Caco-2 (cell line): ENCODE results near the gene ARHGDIA. TPM values are rescaled to one million over a fixed set of nuclear protein-coding genes. Genes with fewer than 3 reads are reported as not detected.
A peak's percentile ranks its signal among the peaks of the same experiment; 100 is the strongest.

Source experiments
- BruUV-seq: library from RNA; stranded (reverse); fragments of 400-500 nt; replicated peaks from 2 replicates; lab custom pipeline; 2021; lab: Mats Ljungman, UMichigan
- CTCF ChIA-PET: fragments of 300-600 bp; sonication (Branson Sonifier 250); formaldehyde crosslinking; loops from one replicate; lab custom pipeline; 2022; ENCODE audit warnings: antibody characterized with exemption; lab: Charles Lee
- POLR2A ChIA-PET: fragments of 300-600 bp; sonication (Branson Sonifier 250); formaldehyde crosslinking; loops from one replicate; lab custom pipeline; 2022; ENCODE audit warnings: antibody characterized with exemption; lab: Charles Lee
- DNase-seq, 2 experiments: peaks; one replicate each; pipeline versions ENCODE4 v3.0.0 to v3.0.0-alpha.2; 2020 to 2022
- H3K27me3 ChIP-seq: replicated peaks from 2 replicates; pipeline ENCODE4 v1.6.0; 2011; ENCODE audit warnings: low read length; ENCODE audit not compliant: control insufficient read depth, insufficient read depth
- H3K36me3 ChIP-seq: 2 replicates; pipeline ENCODE4 v1.5.1; 2011; ENCODE audit warnings: low read length; ENCODE audit not compliant: control insufficient read depth, insufficient read depth
- H3K4me1 ChIP-seq: fragments of 250-450 bp; sonication (Bioruptor Pico); 2 replicates; pipeline ENCODE4 v1.5.1; 2020; ENCODE audit warnings: mild to moderate bottlenecking
- H3K4me3 ChIP-seq: 2 replicates; pipeline ENCODE4 v1.5.1; 2011; ENCODE audit warnings: low read depth, mild to moderate bottlenecking, control low read depth, low read length
- H3K9me3 ChIP-seq: fragments of 250-450 bp; sonication (Bioruptor Pico); 2 replicates; pipeline ENCODE4 v1.5.1; 2020; ENCODE audit warnings: mild to moderate bottlenecking, moderate library complexity
- H3K27ac Mint-ChIP-seq: one replicate; pipeline ENCODE4 v1.8.0; 2022; ENCODE audit warnings: mixed read lengths; ENCODE audit not compliant: unreplicated experiment
- H3K27me3 Mint-ChIP-seq: one replicate; pipeline ENCODE4 v1.8.0; 2022; ENCODE audit warnings: mixed read lengths; ENCODE audit not compliant: insufficient read depth, unreplicated experiment
- H3K36me3 Mint-ChIP-seq: one replicate; pipeline ENCODE4 v1.8.0; 2022; ENCODE audit warnings: mild to moderate bottlenecking, mixed read lengths; ENCODE audit not compliant: insufficient read depth, unreplicated experiment
- H3K4me1 Mint-ChIP-seq: one replicate; pipeline ENCODE4 v1.8.0; 2022; ENCODE audit warnings: low read depth, mixed read lengths; ENCODE audit not compliant: unreplicated experiment
- H3K4me3 Mint-ChIP-seq: one replicate; pipeline ENCODE4 v1.8.0; 2022; ENCODE audit warnings: mild to moderate bottlenecking, moderate library complexity, mixed read lengths; ENCODE audit not compliant: unreplicated experiment
- H3K9me3 Mint-ChIP-seq: one replicate; pipeline ENCODE4 v1.8.0; 2022; ENCODE audit warnings: mixed read lengths; ENCODE audit not compliant: unreplicated experiment
- intact Hi-C: fragments of 100-400 bp; cut with micrococcal nuclease; formaldehyde crosslinking; loops from one replicate; pipeline ENCODE4 v1.10.0; 2022; ENCODE audit not compliant: unreplicated experiment
- total RNA-seq: library from RNA; stranded (reverse); gene quantifications from 2 replicates; pipeline ENCODE4 v1.2.3, GENCODE V29; 2022
- TF ChIP-seq, protein P1 (sequence below), 2 experiments: fragments of 200-600 bp in 1 of 2; IDR thresholded peaks; 1 replicate in 1 of 2; 2 replicates in 1 of 2; pipeline versions ENCODE4 v1.5.1 to v1.8.0; 2011 to 2022; ENCODE audit warnings: antibody characterized with exemption in 1 of 2, control low read depth in 1 of 2, inconsistent platforms in 1 of 2, low read depth in 1 of 2, low read length in 1 of 2, mild to moderate bottlenecking in 1 of 2, moderate library complexity in 1 of 2; ENCODE audit not compliant: insufficient read depth in 1 of 2, severe bottlenecking in 1 of 2, unreplicated experiment in 1 of 2

ARHGDIA gene
- total RNA-seq, 1 experiment from 2014 or later: 253 TPM

DNA sequence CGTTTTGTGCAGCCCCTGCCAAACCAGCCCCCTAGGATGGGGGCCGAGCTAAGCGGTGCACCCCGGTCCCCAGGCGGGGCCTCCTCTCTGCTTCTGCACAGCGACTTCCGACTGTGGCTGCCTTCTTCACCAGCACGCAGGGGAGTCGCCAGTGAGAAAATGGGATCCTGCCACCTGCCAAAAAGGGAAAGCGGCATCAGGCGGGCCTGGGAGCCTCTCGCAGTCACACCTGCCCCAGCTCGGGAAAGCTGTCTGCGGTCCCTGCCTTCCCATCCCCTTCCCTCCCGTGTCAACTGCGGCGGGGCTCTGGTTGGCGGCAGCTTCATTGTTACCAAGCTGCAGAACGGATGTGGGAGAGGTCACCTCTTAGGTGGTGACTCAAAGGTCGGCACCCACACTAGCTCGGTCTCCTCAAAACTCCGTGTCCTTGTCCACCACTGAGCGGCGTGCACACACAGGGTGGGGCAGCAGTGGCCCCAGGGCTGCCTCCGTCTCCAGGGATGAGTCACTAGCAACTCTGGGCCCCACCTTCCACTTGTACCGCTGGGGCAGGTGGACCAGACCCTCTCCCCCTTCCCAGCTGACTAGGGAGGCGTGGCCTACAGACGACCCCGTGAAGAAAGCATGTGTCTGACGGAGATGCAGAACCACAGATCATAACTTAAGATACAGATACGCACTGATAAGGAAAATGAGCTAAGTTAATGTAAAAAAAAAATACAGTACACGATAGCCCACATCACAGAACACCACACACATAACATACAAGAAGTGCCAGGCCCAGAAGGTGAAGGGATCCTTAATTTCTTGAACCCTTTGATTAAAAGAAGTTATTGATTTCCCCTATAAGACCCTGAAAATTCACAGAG lies 41.5 kb upstream of the ARHGDIA start:
- no peak overlapping the region for H3K27ac Mint-ChIP-seq
- ChIA-PET CTCF (interaction anchor here (0.6 to 0.8 kb wide), 2 partner anchors 15 kb away, joined by 9 to 11 read pairs; partner anchors contain the start of gene MAFG), POLR2A (interaction anchor here (0.6 kb wide), 1 partner anchor 15 kb away, joined by 3 read pairs; no protein-coding TSS in a partner anchor)
- no peak for DNase-seq
- no peaks in the 10 kb centered on the region for H3K27me3 ChIP-seq
- H3K4me3 ChIP-seq: no peak overlapping the region
- no peaks in the 10 kb centered on the region for H3K9me3 ChIP-seq
- H3K4me3 Mint-ChIP-seq: no peak overlapping the region
- H3K4me1 ChIP-seq: peaks cover 26% of the 10 kb centered on the region
- no peaks in the 10 kb centered on the region for H3K9me3 Mint-ChIP-seq
- TF ChIP-seq, protein P1, sequence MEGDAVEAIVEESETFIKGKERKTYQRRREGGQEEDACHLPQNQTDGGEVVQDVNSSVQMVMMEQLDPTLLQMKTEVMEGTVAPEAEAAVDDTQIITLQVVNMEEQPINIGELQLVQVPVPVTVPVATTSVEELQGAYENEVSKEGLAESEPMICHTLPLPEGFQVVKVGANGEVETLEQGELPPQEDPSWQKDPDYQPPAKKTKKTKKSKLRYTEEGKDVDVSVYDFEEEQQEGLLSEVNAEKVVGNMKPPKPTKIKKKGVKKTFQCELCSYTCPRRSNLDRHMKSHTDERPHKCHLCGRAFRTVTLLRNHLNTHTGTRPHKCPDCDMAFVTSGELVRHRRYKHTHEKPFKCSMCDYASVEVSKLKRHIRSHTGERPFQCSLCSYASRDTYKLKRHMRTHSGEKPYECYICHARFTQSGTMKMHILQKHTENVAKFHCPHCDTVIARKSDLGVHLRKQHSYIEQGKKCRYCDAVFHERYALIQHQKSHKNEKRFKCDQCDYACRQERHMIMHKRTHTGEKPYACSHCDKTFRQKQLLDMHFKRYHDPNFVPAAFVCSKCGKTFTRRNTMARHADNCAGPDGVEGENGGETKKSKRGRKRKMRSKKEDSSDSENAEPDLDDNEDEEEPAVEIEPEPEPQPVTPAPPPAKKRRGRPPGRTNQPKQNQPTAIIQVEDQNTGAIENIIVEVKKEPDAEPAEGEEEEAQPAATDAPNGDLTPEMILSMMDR (IDR thresholded peaks at IDR 0.05; ENCODE audit: insufficient read depth in 1 of 2, low read depth in 1 of 2, low read length in 1 of 2, severe bottlenecking in 1 of 2, unreplicated experiment in 1 of 2): no peak
- BruUV-seq: no TSS peak
- H3K4me1 Mint-ChIP-seq: peaks cover 29% of the 10 kb centered on the region
- H3K36me3 ChIP-seq: peaks cover 19% of the 10 kb centered on the region
- H3K27me3 Mint-ChIP-seq: no peaks in the 10 kb centered on the region
- intact Hi-C loops: no loop called here
- H3K36me3 Mint-ChIP-seq: peaks cover 93% of the 10 kb centered on the region

DNA sequence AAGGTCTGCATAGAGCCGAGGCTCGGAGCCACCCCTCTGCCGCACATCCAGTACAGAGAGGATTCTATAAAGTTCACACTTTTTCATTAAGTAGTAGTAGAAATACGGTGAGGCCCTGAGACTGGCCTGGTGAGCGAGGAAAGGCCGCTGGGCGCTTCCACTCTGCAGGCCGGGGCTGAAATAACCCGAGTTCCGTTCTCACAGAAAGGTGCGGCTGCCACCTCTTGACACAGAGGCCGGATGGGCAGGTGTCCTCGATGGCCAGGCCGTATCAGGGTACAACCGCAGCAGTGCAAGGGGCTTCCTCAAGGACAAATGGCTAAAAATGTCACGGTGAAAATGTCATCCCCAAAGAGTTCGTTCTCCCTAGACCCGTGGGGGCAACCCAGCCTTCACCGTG lies 40.8 kb upstream of the ARHGDIA start:
- no peaks in the 10 kb centered on the region for H3K27me3 Mint-ChIP-seq
- DNase-seq: no peak
- Histone ChIP-seq H3K9me3 (no peaks in the 10 kb centered on the region), H3K36me3 (peaks cover 24% of the 10 kb centered on the region), H3K27me3 (no peaks in the 10 kb centered on the region), H3K4me3 (no peak overlapping the region), H3K4me1 (peaks cover 25% of the 10 kb centered on the region)
- TF ChIP-seq, protein P1 (IDR thresholded peaks at IDR 0.05; ENCODE audit: insufficient read depth in 1 of 2, low read depth in 1 of 2, low read length in 1 of 2, severe bottlenecking in 1 of 2, unreplicated experiment in 1 of 2): no peak
- no TSS peak for BruUV-seq
- intact Hi-C loops: loop anchor here (2.0 kb wide), 1 partner anchor 15 kb away; the partner anchor contains the start of gene MAFG
- ChIA-PET POLR2A (no interaction called here), CTCF (interaction anchor here (0.8 kb wide), 1 partner anchor 16 kb away, joined by 9 read pairs; the partner anchor contains the start of gene MAFG)
- peak overlapping the region; percentile 70 for H3K4me3 Mint-ChIP-seq
- H3K4me1 Mint-ChIP-seq: peaks cover 24% of the 10 kb centered on the region
- no peaks in the 10 kb centered on the region for H3K9me3 Mint-ChIP-seq
- peak overlapping the region; percentile 73 for H3K27ac Mint-ChIP-seq
- peaks cover 93% of the 10 kb centered on the region for H3K36me3 Mint-ChIP-seq

DNA sequence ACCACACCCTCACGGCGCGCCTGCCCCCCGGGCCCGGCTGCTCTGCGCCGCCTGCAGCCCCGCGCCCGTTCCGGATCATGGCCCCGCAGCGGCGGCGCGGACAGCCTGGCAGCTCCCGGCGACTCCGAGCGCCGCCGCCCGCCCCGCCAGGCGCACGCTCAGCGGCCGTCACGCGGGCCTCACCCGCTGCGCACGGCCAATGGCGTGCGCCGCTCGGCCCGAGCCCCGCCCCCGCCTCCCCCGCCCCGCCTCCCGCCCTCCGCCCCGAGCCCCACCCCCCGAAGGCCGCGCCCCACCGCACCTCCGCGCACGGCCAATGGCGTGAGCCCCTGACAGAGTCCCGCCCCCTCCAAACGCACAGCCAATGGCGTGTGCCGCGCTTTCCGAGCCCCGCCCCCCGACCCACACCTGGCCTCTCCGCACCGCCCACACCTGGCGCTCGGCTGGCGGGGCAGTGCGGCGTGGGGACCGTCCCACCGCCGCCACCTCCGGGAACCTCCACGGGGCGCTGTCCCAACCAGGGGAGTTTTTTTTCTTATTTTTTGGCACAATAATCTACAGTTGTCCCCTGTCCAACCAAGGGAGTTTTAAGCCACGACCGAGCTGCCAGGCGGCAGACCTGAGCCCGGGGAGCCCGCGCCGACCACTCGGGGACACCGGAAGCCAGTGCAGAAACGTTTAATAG lies 40.3 kb upstream of the ARHGDIA start, which contains the start of gene PCYT2:
Gene PCYT2, minus strand, starts transcription at position 123 of the 685 bp plus-strand sequence. Its CDS starts 44 bp downstream, at position 79.
- Mint-ChIP-seq H3K4me3 (peak within 1 kb of the TSS; percentile 89), H3K9me3 (no peaks in the 10 kb centered on the region), H3K27me3 (no peaks in the 10 kb centered on the region), H3K36me3 (peaks cover 93% of the 10 kb centered on the region), H3K27ac (peak within 1 kb of the TSS; percentile 94), H3K4me1 (peaks cover 19% of the 10 kb centered on the region)
- H3K4me1 ChIP-seq: peaks cover 19% of the 10 kb centered on the region
- ChIA-PET CTCF (no interaction called here), POLR2A (interaction anchor here (0.6 to 1.0 kb wide), 5 partner anchors 13 to 126 kb away, joined by 3 to 7 read pairs (median 3); partner anchors contain the start of genes ANAPC11 and DCXR)
- peak; percentile 97 to 98 for DNase-seq
- TF ChIP-seq, protein P1 (IDR thresholded peaks at IDR 0.05; ENCODE audit: insufficient read depth in 1 of 2, low read depth in 1 of 2, low read length in 1 of 2, severe bottlenecking in 1 of 2, unreplicated experiment in 1 of 2): peak; percentile 31 to 45
- no peaks in the 10 kb centered on the region for H3K9me3 ChIP-seq
- H3K27me3 ChIP-seq: no peaks in the 10 kb centered on the region
- no TSS peak for BruUV-seq
- peak within 1 kb of the TSS; percentile 99 for H3K4me3 ChIP-seq
- intact Hi-C loops: loop anchor here (2.0 kb wide), 1 partner anchor 15 kb away; the partner anchor contains the start of gene MAFG
- H3K36me3 ChIP-seq: peaks cover 24% of the 10 kb centered on the region
